Measurements from ENCODE around the gene SYNDIG1. TPM values are rescaled to one million over a fixed set of nuclear protein-coding genes. Genes with fewer than 3 reads are reported as not detected.

SYNDIG1 gene
- polyA plus RNA-seq, 1 donor: 4.1 TPM

- DNase-seq: peak; percentile 15
Observed at GRCh38 chr20:24662752-24663365, 193.4 kb downstream of the SYNDIG1 start.

DNA sequence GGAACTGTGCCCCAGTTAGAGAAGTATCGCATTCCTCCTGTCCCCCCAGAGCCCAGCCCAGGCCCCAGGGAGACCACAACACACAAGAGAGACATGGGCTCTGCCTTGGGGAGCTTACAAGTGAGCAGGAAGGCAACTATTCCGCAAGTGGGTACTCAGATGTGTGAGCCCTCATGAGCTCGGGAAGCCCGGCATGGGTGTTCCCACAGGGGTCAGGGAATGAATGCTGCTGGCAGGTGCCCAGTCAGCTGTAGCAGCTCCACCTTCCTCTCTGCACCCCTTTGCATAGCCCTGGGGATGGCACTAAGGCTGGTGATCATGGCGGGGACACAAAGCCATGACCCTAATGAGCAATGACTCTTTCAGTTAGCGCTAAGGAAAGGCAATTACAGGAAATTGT is 194.1 kb downstream of the SYNDIG1 start:
- DNase-seq: no peak

- no peak for DNase-seq
Observed at GRCh38 chr20:24664266-24664986, 195.0 kb downstream of the SYNDIG1 start.

DNA sequence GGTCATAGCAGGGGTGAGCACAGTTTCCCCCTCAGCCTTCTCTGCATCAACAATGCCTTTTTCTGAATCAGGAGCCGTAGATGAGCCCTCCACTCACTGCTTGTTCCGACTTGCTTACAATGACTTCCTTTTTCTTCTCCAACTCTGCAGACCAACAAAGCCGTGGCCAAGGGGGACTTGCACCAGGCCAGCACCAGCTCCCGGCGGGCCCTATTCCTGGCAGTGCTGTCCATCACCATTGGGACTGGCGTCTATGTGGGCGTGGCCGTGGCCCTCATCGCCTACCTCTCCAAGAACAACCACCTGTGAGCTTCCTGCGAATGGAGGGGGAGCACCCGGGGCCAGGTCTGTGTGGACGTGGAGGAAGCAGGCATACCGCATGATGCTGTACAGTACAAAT is 195.8 kb downstream of the SYNDIG1 start:
- DNase-seq: no peak

- DNase-seq: no peak
Observed at GRCh38 chr20:24665741-24666191, 196.3 kb downstream of the SYNDIG1 start.

DNA sequence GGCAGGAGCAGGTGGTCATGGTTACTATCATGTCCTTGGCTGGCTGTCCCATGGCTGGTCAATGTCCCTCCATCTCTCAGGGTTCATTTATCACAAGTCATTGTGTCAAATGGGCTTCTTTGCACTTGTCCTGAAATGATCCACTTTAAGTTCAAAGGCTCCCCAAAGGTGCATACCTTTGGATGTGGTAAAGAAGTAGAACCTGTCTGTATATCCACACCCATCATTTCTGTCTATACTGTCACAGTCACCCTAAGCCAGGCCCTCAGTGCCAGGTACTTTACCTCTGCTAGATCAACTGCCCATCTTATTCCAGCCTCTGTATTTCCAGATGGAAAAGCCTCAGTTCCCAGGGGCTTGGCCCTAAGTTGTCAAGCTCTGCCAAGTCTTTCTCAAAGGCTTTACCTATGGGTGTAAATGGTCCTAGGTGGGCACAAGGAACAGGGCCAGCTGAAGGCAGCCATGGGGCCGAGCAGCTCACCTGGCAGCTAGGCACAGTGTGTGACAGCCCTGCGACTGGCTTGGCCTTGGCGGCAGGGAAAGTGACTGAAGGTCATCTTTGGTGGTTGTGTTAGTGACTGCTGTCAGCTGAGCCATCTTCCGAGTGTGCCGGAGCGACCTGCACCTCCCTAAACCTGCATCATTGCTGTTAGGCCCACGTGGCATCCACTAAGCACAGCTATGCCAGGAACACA is 198.4 kb downstream of the SYNDIG1 start:
- DNase-seq: no peak

DNA sequence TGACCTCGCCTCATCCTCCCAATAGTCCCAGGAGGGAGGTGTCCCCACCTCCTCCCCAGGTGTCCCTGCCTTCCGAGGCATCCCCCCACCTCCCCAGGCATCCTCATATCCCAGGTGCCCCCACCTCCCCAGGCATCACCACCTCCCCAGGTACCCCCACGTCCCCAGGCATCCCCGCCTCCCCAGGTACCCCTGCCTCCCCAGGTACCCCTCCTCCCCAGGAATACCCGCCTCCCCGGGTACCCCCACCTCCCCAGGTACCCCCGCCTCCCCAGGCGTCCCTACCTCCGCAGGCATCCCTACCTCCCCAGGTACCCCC is 198.9 kb downstream of the SYNDIG1 start:
- no peak for DNase-seq

GRCh38 chr20:24668791-24669190 is 199.4 kb downstream of the SYNDIG1 start:
- DNase-seq: no peak

- DNase-seq: no peak
Observed at GRCh38 chr20:24669701-24670100, 200.3 kb downstream of the SYNDIG1 start.

- no peak for DNase-seq
Observed at GRCh38 chr20:24670341-24670872, 201.0 kb downstream of the SYNDIG1 start.

GRCh38 chr20:24670981-24671380 is 201.6 kb downstream of the SYNDIG1 start:
- DNase-seq: no peak

DNA sequence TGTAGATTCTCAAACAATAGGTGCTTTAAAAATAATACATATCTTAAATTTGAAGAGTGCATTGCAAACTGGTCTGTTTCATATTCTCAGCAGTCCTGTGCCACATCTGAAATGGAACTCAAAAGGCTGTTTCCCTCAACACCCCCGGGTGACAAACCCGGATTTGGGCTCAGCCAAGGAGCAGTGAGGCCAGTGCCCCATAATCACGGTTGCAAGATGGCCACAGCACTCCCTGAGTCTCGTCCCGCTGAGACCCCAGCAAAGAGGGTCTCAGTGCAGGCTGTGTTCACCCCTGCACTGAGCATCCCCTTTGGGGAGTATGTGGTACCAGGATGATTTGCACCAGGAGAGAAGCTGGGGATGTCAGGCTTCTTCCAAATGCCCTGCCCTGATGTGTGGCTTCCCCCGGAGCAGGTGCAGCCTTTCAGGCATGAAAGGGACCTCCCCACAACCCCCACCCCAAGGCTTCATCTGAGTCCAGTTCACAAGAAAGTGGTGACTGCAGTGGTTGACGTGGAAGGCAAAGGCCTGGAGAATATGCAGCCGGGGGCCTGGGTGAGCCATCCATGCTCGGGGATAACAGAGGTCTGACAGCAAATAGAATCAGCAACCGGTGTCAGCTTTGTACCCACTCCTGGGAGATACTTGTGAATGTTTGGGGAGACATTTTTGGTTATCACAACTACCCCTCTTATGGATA is 202.9 kb downstream of the SYNDIG1 start:
- no peak for DNase-seq

DNA sequence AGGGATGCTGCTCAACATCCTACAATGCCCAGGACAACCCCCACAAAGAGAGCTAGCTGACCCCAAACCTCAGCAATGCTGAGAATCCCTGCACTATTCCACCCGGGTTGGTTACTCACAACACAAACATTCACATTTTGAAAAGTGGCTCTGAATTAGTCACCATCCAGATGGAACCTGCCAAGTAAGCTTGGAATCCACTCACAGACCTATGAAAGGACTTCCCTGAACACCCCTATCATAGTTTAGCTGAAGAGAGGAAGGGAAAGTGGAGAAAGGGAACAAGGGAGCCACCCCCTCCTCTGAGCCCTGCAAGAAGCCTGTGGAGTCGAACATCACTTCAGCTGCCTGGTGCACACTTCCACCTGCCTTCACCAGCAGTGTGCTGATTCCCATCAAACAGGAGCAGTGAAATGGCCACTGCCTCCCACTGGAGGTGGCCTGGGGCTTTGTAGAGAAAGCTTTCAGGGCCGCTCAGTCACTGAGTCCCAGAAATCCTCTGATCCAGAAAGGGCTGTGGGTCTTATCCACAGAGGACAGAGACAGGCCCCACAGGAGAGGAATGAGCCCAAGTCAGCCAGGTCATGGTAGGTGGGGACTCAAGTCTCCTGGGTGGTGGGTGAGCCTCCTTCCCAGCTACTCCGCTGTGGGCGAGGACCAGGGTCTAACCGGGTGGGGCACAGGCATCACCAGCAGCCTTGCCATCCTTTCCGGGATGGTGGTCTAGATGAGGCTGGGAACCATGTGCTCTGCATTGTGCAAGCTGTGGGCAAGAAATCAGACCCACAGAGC is 203.7 kb downstream of the SYNDIG1 start:
- no peak for DNase-seq

GRCh38 chr20:24673678-24674570 is 204.5 kb downstream of the SYNDIG1 start:
- no peak for DNase-seq

DNA sequence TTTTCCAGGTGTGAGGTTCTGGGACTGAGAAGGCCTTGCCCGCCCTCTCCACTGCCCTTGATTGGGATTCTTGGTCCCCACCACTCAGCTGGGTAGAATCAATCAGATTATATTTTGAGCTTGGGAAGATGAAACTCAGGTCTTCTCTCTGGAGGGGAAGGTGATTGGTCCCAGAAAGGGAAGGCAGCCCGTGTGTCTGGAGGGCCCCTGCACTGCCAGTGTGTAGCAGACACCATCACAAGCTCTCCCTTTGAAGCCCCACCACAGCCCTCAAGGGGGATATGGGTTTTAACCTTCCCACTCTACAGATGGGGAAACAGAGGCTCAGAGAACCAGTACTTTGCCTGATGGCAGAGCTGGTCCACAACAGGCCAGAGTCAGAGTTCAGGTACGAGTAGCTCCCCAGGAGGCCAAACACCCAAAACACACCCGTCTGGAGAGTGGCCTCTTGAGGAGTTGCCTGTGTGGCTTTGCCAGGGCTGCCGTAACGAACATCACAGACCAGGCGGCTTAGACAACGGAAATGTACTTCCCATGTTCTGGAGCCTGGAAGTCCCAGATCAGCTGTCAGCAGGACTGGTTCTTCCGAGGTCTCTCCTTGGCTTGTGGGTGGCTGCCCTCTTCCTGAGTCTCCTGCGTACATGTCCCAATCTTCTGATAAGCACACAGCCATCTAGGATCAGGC is 205.6 kb downstream of the SYNDIG1 start:
- no peak for DNase-seq

DNA sequence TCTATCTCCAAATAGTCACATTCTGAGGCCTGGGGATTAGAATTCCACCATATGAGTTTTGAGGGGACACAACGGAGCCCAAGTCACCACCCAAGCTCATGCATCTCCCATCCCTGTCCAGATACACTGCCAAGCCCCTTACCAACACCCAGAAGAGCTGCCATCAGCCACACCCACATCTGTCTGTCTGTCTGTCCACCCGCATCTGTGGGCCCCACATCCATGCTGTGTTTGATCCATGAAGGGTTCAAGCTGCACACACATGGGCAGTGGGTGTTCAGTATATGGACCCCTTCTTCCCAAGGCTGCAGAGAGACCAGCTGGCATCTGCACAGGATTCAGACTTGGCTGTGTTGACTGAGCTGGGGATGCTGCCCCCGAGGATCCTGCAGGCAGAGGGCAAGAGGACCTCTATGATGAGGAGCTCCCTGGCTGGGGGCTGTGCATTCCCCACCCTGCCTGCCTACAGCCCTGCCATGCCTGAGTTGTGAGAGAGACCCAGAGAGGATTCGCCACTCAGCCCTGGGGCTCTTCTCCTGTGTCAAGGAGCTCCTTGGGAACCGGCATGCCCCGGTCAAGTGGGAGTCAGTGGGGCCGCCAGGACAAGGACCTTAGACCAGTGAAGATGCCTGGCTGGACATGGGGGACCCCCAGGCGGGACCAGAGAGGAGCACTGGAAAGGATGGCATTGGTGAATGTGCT is 206.4 kb downstream of the SYNDIG1 start:
- DNase-seq: no peak

DNA sequence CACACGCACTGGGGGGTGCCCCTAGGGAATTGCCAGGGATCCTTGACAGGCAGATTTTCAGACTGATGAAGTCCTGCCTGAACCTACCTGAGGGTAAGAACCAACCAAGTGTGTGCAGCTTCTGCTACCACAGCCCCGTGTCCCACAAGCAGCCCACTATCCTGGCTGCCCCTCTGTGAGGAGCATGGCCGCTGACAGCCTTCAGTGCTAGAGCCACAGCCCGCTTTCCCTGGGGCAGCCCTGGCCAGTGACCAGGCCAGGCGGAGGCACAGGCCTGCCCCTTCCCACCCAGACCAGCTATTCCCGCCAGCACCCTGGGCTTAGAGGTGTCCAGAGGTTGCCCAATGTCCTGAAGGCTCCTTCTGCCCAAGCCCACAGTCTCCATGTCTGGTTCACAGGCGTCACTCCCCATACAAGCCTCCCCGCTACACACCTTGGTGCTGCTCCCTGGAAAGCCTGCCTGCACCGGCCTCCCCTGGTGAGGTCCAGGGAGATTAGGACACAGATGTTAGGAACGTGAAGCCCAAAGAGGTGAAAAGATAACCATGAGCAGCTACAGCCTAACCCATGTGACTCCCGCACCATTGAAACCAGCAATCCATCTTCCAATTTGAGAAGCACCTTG is 207.0 kb downstream of the SYNDIG1 start:
- DNase-seq: no peak

DNA sequence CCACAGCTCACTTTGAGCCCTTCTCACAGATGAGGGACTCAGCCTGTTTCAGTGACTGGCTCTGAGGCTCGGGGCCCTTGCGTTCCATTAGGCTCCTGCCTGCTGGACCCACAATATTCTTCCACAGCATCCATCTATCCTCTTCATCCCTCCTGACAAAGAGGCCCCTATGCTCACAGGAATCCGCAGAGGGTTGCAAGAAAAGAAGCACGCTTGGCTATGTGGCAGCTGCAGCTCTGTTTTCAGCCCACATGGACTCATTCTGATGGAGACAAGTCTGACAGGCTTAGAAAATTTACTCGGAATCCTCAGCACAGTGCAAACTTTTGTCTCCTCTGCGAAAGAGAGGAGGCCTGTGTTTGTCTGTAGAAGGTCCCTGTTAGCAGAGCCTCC is 207.5 kb downstream of the SYNDIG1 start:
- DNase-seq: no peak

DNA sequence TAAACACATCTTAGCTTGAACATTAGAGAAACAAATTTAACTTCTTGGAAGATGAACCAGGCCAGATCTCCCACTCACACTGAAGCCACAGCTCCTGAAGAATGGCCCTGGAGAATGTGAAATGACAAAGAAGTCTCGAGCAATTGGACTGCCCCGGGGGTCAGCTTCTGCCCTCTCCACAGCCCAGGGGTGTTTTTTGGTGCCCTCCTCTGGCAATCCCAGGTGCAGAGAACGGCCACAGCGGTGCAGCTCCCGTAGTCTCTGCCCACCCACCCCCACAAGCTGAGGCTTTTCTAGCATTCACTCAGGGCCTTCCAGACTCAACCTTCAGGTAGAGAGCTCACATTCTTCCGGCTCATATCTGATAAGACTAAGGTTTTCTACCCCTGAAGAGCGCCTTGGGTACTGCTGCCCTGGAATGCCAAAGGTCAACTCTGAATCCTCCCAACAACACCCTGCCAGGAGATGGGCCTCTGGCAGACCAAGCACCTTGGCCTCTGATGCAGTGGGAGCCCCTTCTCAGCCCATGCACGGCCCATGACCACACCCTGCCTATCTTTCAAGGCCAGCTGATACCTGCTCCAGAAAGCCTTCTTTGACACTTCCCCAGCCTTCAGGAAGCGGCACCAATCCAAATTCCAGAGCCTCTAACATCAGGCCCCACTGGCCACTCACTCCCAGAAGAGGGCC is 208.3 kb downstream of the SYNDIG1 start:
- DNase-seq: no peak
